ENCODE data around the gene BEND2. TPM values are rescaled to one million over a fixed set of nuclear protein-coding genes. Genes with fewer than 3 reads are reported as not detected.

BEND2 gene
- total RNA-seq, 4 donors from 2014 or later = 0.15 TPM; not detected in 3

DNA sequence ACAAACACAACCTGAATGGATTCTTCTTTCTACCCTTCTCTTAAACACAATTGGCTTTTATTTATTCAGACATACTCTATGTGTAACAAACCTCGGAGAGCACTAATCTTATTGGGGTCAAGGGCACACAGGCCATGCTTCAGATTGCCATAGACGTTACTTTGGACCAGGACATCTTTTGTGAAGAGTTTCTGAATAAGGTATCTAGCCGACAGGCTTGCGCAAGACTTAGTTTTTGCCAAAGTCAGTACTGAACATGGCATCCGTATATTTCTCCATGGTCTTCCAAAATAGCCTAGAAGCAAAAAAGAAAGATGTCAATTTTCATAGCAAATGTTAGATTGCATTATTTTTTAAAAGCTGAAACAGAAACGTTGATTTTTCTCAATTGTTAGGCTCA lies 49.8 kb downstream of the BEND2 start:
- in situ Hi-C loops (cut with MboI; ENCODE audit: low sequenced_read_pairs in 4 of 4) = no loop called here
- intact Hi-C loops (cut with DNase I; ENCODE audit: low total_unique reads) = no loop called here
- Histone ChIP-seq H3K27me3 (no peaks in the 10 kb centered on the region), H3K4me3 (no peak overlapping the region), H3K4me1 (no peaks in the 10 kb centered on the region), H3K9me3 (no peaks in the 10 kb centered on the region), H3K36me3 (no peaks in the 10 kb centered on the region), H3K27ac (no peak overlapping the region)
- ATAC-seq (no peak), DNase-seq (no peak)
- TF ChIP-seq, protein P1, sequence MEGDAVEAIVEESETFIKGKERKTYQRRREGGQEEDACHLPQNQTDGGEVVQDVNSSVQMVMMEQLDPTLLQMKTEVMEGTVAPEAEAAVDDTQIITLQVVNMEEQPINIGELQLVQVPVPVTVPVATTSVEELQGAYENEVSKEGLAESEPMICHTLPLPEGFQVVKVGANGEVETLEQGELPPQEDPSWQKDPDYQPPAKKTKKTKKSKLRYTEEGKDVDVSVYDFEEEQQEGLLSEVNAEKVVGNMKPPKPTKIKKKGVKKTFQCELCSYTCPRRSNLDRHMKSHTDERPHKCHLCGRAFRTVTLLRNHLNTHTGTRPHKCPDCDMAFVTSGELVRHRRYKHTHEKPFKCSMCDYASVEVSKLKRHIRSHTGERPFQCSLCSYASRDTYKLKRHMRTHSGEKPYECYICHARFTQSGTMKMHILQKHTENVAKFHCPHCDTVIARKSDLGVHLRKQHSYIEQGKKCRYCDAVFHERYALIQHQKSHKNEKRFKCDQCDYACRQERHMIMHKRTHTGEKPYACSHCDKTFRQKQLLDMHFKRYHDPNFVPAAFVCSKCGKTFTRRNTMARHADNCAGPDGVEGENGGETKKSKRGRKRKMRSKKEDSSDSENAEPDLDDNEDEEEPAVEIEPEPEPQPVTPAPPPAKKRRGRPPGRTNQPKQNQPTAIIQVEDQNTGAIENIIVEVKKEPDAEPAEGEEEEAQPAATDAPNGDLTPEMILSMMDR (IDR thresholded peaks at IDR 0.05 in 4 of 5, conservative IDR thresholded peaks at IDR 0.05 in 1 of 5) = no peak
- no peak for TF ChIP-seq POLR2A (IDR thresholded peaks at IDR 0.05)

DNA sequence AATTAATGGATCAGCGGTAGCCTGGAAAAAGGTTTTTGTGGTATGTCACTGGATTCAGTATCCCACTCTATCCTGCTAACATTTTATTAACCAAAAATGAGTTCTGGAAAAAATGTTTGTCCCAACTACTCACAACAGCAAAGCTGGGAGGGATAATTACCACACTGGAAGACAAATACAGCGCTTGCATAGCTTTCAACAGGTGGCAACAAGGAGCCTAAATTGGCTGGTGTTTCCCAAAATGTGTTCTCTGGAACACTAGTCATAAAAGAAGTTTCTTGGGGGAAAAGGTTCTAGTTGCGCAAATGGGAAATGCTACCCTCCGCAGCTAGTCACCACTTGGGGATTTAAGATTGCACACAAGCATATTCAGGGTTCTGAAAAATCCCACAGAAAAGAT lies 54.6 kb downstream of the BEND2 start:
- in situ Hi-C loops (cut with MboI; ENCODE audit: low sequenced_read_pairs in 4 of 4) = no loop called here

DNA sequence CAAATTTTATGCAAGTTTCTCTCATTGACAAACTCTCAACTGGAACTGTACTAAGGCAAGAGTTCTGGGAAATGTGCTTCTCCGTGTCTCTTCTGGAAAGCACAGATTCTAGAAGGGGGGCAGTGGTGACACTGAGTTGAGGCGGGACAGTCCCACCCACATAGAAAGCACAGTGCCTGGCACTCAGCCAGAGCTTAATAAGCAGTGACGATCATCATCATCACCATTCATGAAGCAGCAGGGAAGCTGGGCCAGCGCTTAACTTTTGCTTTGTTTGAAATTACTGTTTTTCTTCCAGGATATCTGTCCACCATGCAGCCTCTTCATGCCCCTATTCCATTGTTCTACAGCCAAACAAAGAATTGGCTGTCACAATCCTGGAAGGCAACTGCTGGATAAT lies 60.3 kb downstream of the BEND2 start:
- H3K4me3 ChIP-seq = no peak overlapping the region
- H3K27me3 ChIP-seq = no peaks in the 10 kb centered on the region
- no peak overlapping the region for H3K27ac ChIP-seq
- DNase-seq (no peak), ATAC-seq (no peak)
- in situ Hi-C loops (cut with MboI; ENCODE audit: low sequenced_read_pairs in 4 of 4) = no loop called here
- H3K36me3 ChIP-seq = no peaks in the 10 kb centered on the region
- no peaks in the 10 kb centered on the region for H3K9me3 ChIP-seq
- TF ChIP-seq, protein P1 (IDR thresholded peaks at IDR 0.05 in 4 of 5, conservative IDR thresholded peaks at IDR 0.05 in 1 of 5) = no peak
- TF ChIP-seq POLR2A (IDR thresholded peaks at IDR 0.05) = no peak
- no peaks in the 10 kb centered on the region for H3K4me1 ChIP-seq
- intact Hi-C loops (cut with DNase I; ENCODE audit: low total_unique reads) = no loop called here

More for the DNA sequence above, 54.6 kb downstream of the BEND2 start:
- no peaks in the 10 kb centered on the region for H3K27me3 ChIP-seq
- no peaks in the 10 kb centered on the region for H3K4me1 ChIP-seq
- no peak overlapping the region for H3K4me3 ChIP-seq
- H3K27ac ChIP-seq = no peak overlapping the region
- intact Hi-C loops (cut with DNase I; ENCODE audit: low total_unique reads) = no loop called here
- TF ChIP-seq, protein P1 (IDR thresholded peaks at IDR 0.05 in 4 of 5, conservative IDR thresholded peaks at IDR 0.05 in 1 of 5) = no peak
- no peak for TF ChIP-seq POLR2A (IDR thresholded peaks at IDR 0.05)
- DNase-seq (no peak), ATAC-seq (no peak)
- no peaks in the 10 kb centered on the region for H3K36me3 ChIP-seq
- H3K9me3 ChIP-seq = no peaks in the 10 kb centered on the region

DNA sequence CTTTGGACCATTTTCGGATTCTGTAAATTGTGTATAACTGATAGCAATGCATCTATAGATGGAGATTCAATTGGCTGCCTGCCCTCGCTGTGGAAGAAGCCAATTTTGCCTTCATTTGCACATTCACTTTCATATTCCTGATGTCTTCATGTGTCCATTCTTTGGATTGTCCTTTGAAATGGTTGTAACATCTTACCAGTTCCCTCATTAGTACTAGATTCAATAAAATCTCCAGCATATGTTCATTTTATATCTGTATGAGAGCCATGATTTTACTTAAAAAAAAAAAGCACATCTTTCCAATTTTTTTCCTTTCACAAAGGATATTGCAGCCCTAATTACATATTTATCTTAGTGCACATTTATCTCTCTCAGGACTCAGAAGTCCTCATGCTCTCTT lies 61.7 kb downstream of the BEND2 start:
- in situ Hi-C loops (cut with MboI; ENCODE audit: low sequenced_read_pairs in 4 of 4) (no loop called here), intact Hi-C loops (cut with DNase I; ENCODE audit: low total_unique reads) (no loop called here)
- H3K27me3 ChIP-seq = no peaks in the 10 kb centered on the region
- no peaks in the 10 kb centered on the region for H3K4me1 ChIP-seq
- no peaks in the 10 kb centered on the region for H3K36me3 ChIP-seq
- ATAC-seq = no peak
- no peaks in the 10 kb centered on the region for H3K9me3 ChIP-seq
- H3K27ac ChIP-seq = no peak overlapping the region
- TF ChIP-seq POLR2A (IDR thresholded peaks at IDR 0.05) = no peak
- TF ChIP-seq, protein P1 (IDR thresholded peaks at IDR 0.05 in 4 of 5, conservative IDR thresholded peaks at IDR 0.05 in 1 of 5) = no peak
- H3K4me3 ChIP-seq = no peak overlapping the region
- DNase-seq = no peak

DNA sequence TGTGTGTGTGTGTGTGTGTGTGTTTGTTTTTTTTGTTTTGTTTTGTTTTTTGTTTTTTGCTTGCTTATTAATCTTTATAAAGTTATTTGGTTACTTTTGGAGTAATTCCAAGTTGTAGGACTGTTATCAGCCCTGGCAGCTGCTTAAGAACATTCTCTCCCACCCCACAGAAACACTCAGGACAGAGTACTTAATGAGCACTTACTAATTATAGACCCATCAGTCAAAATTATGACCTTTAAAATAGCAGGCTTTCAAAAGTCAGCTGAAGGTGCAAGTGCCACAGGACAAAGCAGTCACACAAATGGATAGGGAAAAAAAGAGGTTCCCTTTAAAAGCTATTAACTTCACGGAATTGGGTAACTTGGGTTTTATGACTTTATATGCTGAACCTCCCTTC lies 69.0 kb downstream of the BEND2 start:
- no peak overlapping the region for H3K4me3 ChIP-seq
- H3K9me3 ChIP-seq = no peaks in the 10 kb centered on the region
- H3K36me3 ChIP-seq = no peaks in the 10 kb centered on the region
- DNase-seq (peak in 1 of 2 donors; percentile 8), ATAC-seq (peak; percentile 64 to 89)
- intact Hi-C loops (cut with DNase I; ENCODE audit: low total_unique reads) = no loop called here
- in situ Hi-C loops (cut with MboI; ENCODE audit: low sequenced_read_pairs in 4 of 4) = no loop called here
- H3K27me3 ChIP-seq = no peaks in the 10 kb centered on the region
- H3K4me1 ChIP-seq = no peaks in the 10 kb centered on the region
- no peak for TF ChIP-seq POLR2A (IDR thresholded peaks at IDR 0.05)
- TF ChIP-seq, protein P1 (IDR thresholded peaks at IDR 0.05 in 4 of 5, conservative IDR thresholded peaks at IDR 0.05 in 1 of 5) = no peak
- peak overlapping the region in 2 of 4 donors; percentile 44 to 83 for H3K27ac ChIP-seq
